NCI-H82 (cell line): Measurements from ENCODE around the gene FBXO33.
A peak's percentile ranks its signal among the peaks of the same experiment; 100 is the strongest.

Experiments
- DNase-seq: peaks from one replicate; lab custom pipeline; 2025; lab: John Stamatoyannopoulos, UW

Gene FBXO33

DNA sequence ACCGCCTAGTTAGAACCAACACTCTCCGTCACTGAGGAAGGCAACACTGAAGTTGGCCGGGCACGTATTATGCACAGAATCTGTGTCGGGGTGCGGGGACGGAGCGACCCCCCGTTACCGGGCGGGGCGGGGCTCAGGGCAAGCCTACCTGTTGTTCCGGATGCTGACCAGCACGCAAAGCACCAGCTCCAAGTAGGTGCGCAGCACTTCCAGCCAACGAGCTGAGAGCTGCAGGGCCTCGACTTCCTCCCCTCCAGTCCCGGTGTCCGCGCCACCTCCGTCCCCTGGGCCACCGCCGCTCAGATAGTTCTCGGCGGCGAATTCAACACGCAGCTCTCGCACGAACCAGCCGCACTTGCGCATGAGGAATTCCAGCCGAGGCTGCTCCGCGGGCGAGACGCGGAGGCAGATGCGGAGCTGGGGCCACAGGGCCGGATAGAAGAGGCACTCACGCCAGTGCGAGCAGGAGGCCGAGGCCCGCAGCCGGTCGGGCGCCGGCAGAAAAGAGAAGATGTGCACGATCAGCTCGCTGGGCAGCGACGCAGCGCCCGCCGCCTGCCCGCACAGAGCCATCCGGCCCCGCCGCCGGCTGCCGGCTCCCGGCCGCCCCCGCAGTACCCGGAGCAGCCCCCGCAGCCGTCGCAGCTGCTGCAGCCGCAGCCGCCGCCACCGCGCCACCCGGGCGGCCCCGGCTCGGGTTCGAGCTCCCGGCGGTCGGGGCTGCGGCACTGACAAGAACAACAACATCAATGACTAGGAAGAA, 636 bp downstream of the FBXO33 start:
- peak; percentile 41 for DNase-seq

DNA sequence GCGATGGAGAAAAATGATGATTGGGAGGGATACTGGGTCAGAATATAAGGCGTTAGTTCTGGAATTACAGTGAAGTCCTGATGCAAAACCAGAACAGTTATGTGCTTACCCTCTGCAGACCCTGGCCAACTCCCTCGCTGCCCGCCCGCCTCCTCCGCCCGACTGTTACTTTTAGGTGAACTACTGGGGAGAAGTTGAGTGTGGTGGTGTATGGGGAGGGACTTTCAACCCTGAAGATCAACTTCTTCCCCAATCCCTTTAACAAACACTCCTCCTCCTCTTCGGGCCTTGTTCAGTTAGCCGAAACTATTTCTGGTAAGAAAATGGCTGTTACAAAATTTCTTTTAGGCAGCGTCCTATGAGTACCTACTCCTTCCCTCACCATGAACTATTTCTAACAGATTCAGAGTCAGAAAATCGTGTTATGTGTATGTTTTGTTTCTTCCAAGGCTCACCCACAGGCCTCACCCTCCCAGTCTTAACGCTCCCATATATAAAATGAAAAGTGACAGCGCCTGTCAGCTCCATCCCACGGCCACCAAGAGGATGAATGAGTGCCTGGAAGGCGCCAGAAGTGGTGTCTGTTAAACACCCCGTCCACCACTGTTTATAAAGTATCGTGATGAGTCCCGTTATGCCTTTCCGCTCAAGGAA, 1.3 kb downstream of the FBXO33 start:
- DNase-seq = peak; percentile 41

DNA sequence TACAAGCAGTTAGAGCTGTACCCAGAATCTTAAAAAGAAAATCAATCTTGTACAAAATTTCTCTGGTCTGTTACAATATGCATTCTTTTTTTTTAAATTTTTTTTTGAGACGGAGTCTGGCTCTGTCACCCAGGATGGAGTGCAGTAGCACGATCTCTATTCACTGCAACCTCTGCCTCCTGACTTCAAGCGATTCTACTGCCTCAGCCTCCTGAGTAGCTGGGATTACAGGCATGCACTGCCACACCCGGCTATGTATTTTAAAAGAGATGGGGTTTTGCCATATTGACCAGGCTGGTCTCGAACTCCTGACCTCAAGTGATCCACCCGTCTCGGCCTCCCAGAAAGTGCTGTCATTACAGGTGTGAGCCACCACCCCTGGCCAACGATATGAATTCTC, 4.1 kb downstream of the FBXO33 start:
- no peak for DNase-seq

- no peak for DNase-seq
Measured at GRCh38 chr14:39426605-39427004, 5.6 kb downstream of the FBXO33 start.

DNA sequence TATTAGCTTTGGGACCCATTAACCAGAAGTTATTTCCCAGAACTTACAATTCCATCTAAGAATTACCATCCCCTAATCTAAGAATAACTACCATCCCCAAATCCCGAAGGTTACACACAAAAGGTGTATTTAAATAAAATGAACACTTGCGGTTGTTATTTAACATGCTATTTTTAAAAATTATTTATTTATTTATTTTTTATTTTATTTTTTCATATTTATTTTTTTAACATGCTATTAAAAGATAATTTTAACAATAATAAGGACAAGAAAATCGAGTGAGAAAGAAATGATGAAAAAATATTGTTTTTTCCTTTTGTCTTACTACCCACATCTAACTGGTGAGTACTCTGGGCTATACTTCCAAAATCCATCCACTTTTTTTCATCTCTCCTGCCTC, 6.3 kb downstream of the FBXO33 start:
- DNase-seq = no peak

DNA sequence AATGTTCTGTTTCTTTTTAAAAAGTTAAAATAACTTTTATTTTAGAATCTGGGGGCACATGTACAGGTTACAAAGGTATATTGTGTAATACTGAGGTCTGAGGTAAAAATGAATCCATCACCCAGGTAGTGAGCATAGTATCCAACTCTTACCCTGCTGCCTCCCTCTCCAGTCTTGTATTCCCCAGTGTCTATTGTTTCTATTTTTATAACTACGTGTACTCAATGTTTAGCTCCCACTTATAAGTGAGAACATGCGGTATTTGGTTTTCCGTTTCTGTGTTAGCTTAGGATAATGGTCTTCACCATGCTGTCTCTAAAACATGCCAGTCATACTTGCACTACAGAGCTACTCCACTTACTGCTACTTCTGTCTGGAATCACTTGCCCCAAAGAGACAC, 8.4 kb downstream of the FBXO33 start:
- no peak for DNase-seq

GRCh38 chr14:39422243-39422642, 10.0 kb downstream of the FBXO33 start:
- DNase-seq = no peak

- peak; percentile 13 for DNase-seq
Measured at GRCh38 chr14:39419272-39419671, 13.0 kb downstream of the FBXO33 start.

- DNase-seq = peak; percentile 0
Measured at GRCh38 chr14:39417014-39417413, 15.2 kb downstream of the FBXO33 start.

- DNase-seq = no peak
Measured at GRCh38 chr14:39416072-39416471, 16.2 kb downstream of the FBXO33 start.

- no peak for DNase-seq
Measured at GRCh38 chr14:39406560-39406959, 25.7 kb downstream of the FBXO33 start.

DNA sequence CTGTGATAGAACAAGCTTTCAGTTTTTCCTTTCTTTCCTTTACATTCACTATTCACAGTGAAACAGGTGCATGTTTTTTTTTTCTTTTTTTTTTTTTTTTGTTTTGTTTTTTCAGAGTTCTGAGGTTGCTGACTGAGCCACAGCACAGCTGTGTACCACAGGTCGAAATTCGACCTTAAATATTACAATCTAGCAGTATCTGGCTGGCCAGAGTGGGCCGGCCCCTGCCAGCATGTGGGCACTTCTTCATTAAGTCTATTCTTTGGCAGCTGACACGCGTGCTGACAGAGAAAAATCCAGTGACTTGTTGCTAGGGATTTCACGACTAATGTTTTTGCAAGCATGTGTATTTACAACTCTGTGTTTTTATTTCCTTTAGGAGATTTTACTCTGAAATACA, 33.9 kb downstream of the FBXO33 start:
- no peak for DNase-seq

GRCh38 chr14:39396448-39396847, 35.8 kb downstream of the FBXO33 start:
- no peak for DNase-seq

- DNase-seq = no peak
Measured at GRCh38 chr14:39395555-39396254, 36.5 kb downstream of the FBXO33 start.

GRCh38 chr14:39393289-39393688, 38.9 kb downstream of the FBXO33 start:
- DNase-seq = no peak

- no peak for DNase-seq
Measured at GRCh38 chr14:39384177-39384576, 48.1 kb downstream of the FBXO33 start.

DNA sequence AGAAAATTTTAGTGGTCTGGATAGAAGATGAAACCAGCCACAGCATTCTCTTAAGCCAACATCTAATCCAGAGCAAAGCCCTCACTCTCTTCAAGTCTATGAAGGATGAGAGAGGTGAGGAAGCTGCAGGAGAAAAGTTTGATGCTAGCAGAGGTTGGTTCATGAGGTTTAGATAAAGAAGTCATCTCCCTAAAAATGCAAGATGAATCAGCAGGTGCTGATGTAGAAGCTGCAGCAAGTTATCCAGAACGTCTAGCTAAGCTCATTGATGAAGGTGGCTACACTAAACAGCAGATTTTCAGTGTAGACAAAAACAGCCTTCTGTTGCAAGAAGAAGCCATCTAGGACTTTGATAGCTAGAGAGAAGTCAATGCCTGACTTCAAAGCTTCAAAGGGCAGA, 48.5 kb downstream of the FBXO33 start:
- no peak for DNase-seq

DNA sequence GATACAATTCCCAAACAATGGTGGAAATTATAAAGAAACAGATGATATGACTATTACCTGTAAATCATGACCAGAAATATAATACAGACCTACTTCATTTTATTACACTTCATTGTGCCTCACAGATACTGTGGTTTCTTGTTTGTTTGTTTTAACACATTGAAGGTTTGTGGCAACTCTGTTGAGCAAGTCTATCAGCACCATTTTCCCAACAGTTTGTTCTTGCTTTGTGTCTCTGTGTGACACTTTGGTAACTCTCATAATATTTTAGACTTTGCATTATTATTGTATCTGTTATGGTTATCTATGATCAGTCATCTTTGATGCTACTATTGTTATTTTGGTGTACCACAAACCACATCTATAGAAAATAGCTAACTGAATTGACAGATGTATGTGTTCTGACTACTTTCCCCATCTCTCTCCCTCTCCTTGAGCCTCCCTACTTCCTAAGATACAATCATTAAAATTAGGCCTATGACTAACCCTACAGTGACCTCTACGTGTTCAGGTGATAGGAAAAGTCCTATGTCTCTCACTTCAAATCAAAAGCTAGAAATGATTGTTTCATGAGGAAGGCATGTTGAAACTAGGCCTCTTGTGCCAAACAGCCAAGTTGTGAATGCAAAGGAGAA, 49.1 kb downstream of the FBXO33 start:
- DNase-seq = no peak

- no peak for DNase-seq
Measured at GRCh38 chr14:39382463-39382862, 49.8 kb downstream of the FBXO33 start.

DNA sequence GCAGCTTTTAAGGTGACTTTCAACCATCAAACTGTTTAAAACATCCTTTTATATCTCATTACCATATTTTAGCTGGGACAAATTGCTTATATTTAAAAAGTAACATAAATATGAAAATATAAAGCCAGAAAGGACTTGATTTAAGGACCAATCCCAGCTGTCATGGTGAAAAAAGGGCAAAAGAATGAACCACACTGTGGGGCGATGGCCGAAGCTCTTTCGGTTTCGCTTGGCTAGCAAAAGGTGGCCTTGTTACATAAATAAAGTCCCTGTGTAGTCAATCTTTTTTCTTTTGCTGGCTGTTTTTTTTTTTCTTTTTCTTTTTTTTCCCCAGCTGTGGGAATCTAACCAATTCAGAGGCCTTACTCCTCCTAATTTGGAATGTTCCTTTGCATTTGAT, 50.9 kb downstream of the FBXO33 start:
- no peak for DNase-seq

DNA sequence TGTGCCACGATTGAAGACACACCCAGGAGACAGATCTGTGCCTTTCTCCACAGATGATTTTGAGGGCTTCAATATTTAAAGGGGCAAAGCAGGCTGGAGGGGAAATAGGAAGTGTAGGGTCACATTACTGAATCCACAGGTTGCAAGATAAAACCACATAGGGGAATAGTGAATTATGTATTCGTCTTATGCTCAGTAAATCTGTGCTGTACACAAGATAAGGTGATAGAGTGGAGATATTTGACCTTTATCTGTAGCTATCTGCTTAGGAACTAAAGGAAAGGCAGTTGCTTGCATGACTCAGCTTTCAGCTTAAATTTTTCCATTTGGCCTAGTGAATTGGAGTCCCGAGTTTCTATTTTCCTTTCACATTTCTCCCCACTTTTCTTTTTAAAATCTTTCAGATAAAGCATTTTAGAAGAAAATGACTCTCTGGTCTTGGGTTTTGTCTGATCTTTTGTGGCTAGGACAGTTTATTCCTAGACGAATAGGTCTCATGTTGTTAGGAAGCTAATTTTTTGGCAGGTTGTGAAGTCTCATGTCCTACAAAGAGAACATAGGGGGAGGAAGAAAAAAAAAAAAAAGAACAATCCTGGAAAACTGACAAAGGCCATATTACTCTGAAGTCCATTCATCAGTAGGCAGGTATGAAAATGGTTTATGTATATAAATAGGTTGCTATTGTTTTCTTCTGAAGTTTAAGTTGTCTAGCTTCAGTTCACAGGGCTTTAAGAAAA, 55.4 kb downstream of the FBXO33 start:
- DNase-seq = no peak

- no peak for DNase-seq
Measured at GRCh38 chr14:39374851-39375250, 57.4 kb downstream of the FBXO33 start.
